CD1c-positive myeloid dendritic cell (primary cell): ENCODE measurements around the gene ZNF749.

ENCODE experiments used
- DNase-seq: peaks from one replicate; pipeline ENCODE4 v3.0.0-alpha.2; 2016; ENCODE audit errors: extremely low spot score

ZNF749 gene

GRCh38 chr19:57435062-57435978 is at the start of gene ZNF749:
Gene ZNF749, plus strand, starts transcription at chr19:57435325. Its CDS starts 254 bp downstream, at chr19:57435579.
- DNase-seq: peak; percentile 99

GRCh38 chr19:57389194-57389729 is 45.9 kb upstream of the ZNF749 start:
- DNase-seq: no peak

- DNase-seq: peak; percentile 98
Observed at GRCh38 chr19:57389730-57390598, 45.2 kb upstream of the ZNF749 start, which contains the start of gene ZNF548. Gene ZNF548, plus strand, starts transcription at chr19:57389854. Its CDS starts 246 bp downstream, at chr19:57390100.

DNA sequence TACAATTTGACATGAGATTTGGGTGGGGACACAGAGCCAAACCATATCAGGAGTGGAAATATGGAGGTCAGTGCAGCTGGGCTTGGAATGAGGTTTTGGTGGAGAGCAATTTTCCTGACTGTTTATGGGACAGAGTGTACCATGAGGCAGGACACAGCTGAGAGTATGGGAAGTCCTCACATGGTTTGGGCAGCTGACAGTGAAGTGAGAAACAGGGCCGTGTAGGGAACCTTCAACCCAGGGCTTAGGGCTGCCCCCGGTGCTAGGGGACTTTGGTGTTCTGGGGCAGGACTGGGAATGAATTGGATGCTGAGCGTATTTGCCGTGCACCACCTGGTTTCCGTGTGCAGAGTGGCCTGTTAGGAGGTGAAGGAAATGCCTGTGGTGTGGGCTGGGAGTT is 39.4 kb upstream of the ZNF749 start:
- no peak for DNase-seq

- DNase-seq: no peak
Observed at GRCh38 chr19:57398868-57399267, 36.3 kb upstream of the ZNF749 start.

DNA sequence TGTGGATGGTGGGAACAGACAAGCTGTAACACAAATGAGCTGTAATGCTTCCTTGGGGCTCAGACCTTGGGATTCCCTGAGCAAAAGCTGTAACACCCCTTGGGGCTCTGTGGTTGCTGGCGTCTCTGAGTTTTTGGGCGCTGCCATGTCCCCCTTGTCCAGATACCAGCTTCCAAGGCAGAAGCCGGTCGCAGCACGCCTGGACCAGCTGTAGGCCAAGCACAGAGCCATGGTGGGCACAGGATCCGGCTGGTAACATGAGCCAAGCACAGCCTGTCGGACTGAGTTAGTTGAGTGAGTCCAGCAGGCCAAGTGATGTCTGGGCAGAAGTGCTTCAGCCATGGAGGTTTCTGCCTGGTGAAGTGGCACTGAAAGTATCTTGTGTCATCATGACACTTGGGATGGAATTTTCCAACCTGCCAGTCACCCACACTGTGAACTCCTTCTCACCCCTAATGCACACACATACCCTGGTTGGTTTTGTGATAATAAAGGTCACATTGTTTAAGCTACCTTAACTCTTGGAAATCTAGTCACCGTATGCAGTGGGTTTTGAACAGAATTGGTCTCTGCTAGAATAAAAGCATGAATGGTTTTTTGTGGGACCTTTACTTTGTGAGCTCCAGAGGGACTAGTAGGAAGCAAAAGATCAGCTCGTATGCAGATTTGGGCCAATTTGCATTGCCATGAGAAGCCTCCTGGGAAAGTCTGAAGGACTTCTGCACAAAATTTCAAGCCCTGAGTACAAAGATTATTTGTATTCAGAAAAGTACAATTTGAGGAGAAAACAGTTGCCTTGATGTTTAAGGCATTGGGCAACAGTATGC is 31.2 kb upstream of the ZNF749 start:
- no peak for DNase-seq

- DNase-seq: peak; percentile 54
Observed at GRCh38 chr19:57406516-57407123, 28.5 kb upstream of the ZNF749 start.

DNA sequence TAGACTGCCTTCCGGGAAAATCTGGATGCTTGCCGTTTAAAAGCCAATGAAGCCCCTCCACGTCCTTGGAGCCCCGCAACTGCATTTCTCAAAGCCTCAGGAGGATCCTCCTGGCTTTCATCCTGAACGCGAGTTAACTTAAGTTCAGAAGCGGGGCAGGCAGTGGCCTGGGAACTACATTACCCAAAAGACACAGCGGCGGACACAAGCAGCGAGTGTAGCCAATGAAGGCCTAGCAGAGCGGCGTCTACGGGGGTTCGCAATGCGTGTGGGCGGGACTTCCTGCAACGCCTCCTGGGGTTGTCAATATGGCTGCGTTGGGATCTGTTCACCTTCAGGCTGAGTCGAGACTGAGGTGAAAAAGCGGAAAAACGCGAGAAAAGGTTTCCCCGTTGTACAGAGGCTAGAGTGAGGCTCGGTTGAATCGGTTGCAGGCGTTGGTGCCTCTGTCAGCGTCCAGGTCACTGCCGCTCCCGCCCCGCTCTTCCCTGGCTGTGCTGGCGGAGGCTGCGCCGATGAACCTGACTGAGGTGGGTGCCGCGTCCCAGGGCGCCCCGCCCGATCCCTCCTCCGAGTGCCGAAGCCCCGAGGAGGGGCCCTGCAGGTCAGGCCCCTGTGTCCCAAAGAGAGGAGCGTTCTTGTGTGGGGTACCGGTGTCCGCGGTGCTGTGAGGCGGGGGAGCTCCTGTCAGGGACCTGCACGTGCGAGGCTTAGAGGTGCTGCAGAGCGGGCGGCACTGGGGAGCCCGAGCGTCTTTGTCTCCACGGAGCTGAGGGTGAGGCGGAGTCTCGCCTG is 24.1 kb upstream of the ZNF749 start, which contains the start of gene ZNF17:
TSS of gene ZNF17 (plus strand) at position 285 of the 795 bp plus-strand sequence. CDS start 2,455 bp downstream, outside the sequence.
- DNase-seq: peak; percentile 97

DNA sequence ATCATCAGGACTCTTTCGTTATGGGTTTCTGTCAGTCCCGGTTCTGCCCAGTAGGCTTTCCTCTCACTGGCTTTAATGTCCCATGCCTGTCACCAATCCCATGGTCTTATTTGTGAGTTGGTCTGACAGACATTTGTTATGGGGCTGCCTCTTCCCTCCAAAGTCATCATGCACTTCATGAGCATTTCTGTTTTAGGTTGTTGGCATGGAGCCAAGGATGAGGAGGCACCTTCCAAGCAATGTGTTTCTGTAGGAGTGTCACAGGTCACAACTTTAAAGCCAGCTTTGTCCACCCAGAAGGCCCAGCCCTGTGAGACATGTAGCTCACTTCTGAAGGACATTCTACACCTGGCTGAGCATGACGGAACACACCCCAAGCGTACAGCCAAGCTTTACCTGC is 15.7 kb upstream of the ZNF749 start:
- DNase-seq: no peak

DNA sequence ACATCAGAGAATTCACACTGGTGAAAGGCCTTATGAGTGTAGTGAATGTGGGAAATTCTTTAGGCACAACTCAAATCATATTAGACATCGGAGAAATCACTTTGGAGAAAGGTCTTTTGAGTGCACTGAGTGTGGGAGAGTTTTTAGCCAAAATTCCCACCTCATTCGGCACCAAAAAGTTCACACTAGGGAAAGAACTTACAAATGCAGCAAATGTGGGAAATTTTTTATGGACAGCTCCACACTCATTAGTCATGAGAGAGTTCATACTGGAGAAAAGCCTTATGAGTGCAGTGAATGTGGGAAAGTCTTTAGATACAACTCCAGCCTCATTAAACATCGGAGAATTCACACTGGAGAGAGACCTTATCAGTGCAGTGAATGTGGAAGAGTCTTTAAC is 14.1 kb upstream of the ZNF749 start:
- DNase-seq: no peak

DNA sequence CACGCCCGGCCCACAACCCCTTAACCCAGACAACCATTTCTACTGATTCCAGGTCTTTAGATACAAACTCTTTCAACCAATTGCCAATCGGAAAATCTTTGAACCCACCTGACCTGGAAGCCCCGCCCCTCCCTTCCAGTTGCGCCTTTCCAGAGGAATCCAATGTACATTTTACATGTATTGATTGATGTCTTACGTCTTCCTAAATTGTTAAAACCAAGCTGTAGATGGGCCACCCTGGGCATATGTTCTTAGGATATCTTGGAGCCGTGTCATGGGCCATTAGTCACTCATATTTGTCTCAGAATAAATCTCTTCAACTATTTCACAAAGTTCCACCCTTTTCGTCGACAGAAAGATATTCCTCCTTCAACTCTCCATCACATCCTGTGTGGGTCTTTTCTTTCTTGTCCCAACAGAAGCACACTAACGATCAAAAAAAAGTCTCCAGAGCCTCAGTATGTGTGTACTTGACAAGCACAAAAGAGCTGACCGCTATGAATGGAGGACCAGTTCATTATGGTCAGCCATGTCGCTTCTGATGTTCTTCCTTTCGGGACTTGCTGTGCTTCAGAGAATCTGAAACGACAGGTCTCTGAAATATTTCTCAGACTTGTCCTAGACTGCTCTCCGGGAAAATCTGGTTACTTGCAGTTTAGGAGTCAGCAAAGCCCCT is 601 bp upstream of the ZNF749 start:
- DNase-seq: no peak

GRCh38 chr19:57436417-57436816 is 1.3 kb downstream of the ZNF749 start:
- no peak for DNase-seq

DNA sequence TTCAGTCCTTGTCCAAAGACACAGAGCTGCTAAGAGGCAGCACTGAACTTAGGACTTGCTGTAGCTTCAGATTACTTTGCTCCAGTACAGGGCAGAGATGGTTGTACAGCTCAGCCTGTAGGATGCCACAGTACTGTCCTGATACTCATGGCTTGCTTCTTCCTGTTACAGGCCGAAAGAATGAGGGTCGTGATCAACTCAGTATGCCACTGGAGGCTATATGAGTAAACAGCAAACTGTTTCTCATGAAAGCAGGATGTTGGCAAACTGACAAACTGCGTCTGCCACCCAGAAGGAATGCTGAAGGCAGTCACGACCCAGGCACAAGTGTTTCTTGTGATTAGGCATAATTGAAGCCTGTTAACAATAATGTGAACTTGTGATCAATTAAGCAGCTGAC is 2.8 kb downstream of the ZNF749 start:
- no peak for DNase-seq

GRCh38 chr19:57438925-57439324 is 3.8 kb downstream of the ZNF749 start:
- no peak for DNase-seq

GRCh38 chr19:57441979-57442752 is 7.0 kb downstream of the ZNF749 start:
- no peak for DNase-seq

- DNase-seq: no peak
Observed at GRCh38 chr19:57443121-57443696, 8.1 kb downstream of the ZNF749 start.

DNA sequence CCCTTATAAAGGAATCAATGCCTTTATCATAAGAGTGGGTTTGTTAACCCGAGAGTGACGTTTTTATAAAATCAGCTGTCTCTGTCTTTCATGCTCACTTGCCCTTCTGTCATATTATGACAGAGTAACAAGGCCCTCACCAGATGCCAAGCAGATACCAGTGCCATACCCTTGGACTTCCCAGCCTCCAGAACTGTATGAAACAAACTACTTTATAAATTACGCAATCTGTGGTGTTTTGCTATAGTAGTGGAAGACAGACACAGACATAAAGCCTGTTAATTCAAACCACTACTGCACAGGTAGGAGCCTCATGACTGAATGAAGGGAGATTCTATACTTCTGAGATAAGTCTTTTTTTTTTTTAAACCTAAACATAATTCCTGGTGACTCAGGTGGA is 17.2 kb downstream of the ZNF749 start:
- DNase-seq: no peak
